DOHH2 (cell line): Measurements from ENCODE around the gene MAP6.

Experiments
- H3F3A ChIP-seq: fragments of 200-600 bp; sonication (generic), shearing (Covaris generic); 2 replicates; pipeline ENCODE4 v1.6.0; 2016; ENCODE audit warnings: antibody characterized with exemption, mild to moderate bottlenecking; ENCODE audit not compliant: control insufficient read depth, insufficient read depth
- H3K27ac ChIP-seq: fragments of 200-600 bp; sonication (generic); 2 replicates; pipeline ENCODE4 v1.5.1; 2014; ENCODE audit warnings: low read depth, mild to moderate bottlenecking, low read length, moderate library complexity
- H3K27me3 ChIP-seq: fragments of 200-600 bp; sonication (generic); 2 replicates; pipeline ENCODE4 v1.6.1; 2014; ENCODE audit warnings: mild to moderate bottlenecking, low read length, mixed read lengths; ENCODE audit not compliant: control insufficient read depth
- H3K36me3 ChIP-seq: fragments of 200-600 bp; sonication (generic); 2 replicates; pipeline ENCODE4 v1.6.1; 2014; ENCODE audit warnings: mild to moderate bottlenecking, low read length, moderate library complexity, mixed read lengths; ENCODE audit not compliant: control insufficient read depth
- H3K4me1 ChIP-seq: fragments of 200-600 bp; sonication (generic); 2 replicates; pipeline ENCODE4 v1.6.1; 2014; ENCODE audit warnings: mild to moderate bottlenecking, low read length, mixed read lengths; ENCODE audit not compliant: control insufficient read depth
- H3K4me2 ChIP-seq: fragments of 200-600 bp; sonication (generic); 2 replicates; pipeline ENCODE4 v1.6.0; 2014; ENCODE audit warnings: mild to moderate bottlenecking, low read length, moderate library complexity
- H3K4me3 ChIP-seq: fragments of 200-600 bp; sonication (generic); 2 replicates; pipeline ENCODE4 v1.5.1; 2014; ENCODE audit warnings: mild to moderate bottlenecking, low read length, mixed read lengths
- H3K79me2 ChIP-seq: fragments of 200-600 bp; sonication (generic); 2 replicates; pipeline ENCODE4 v1.6.1; 2014; ENCODE audit warnings: mild to moderate bottlenecking, low read length, mixed read lengths; ENCODE audit not compliant: control insufficient read depth
- H3K9me2 ChIP-seq: fragments of 200-600 bp; sonication (generic); replicated peaks from 2 replicates; pipeline ENCODE4 v1.6.1; 2014; ENCODE audit warnings: mild to moderate bottlenecking, low read length, mixed read lengths; ENCODE audit not compliant: control insufficient read depth
- H3K9me3 ChIP-seq: fragments of 200-600 bp; sonication (generic); 2 replicates; pipeline ENCODE4 v1.6.1; 2014; ENCODE audit warnings: antibody characterized with exemption, low read length, mixed read lengths; ENCODE audit not compliant: control insufficient read depth, insufficient read depth
- H4K20me1 ChIP-seq: fragments of 200-600 bp; sonication (generic); 2 replicates; pipeline ENCODE4 v1.6.0; 2014; ENCODE audit warnings: low read depth, mild to moderate bottlenecking, antibody characterized with exemption, low read length, moderate library complexity; ENCODE audit not compliant: control insufficient read depth, insufficient read depth
- CTCF ChIP-seq: fragments of 200-600 bp; sonication (generic); IDR thresholded peaks from one replicate; pipeline ENCODE4 v1.5.1; 2014; ENCODE audit warnings: antibody characterized with exemption, mild to moderate bottlenecking, low read depth, low read length; ENCODE audit not compliant: poor library complexity, severe bottlenecking
- EZH2phosphoT487 ChIP-seq: fragments of 200-600 bp; sonication (generic); IDR thresholded peaks from 2 replicates; pipeline ENCODE4 v1.6.1; 2017; ENCODE audit warnings: borderline replicate concordance, mild to moderate bottlenecking, antibody characterized with exemption, low read length, moderate library complexity, mixed read lengths

MAP6 gene

GRCh38 chr11:75568616-75569219 lies 100.1 kb downstream of the MAP6 start:
- Histone ChIP-seq H3K27ac (no peak overlapping the region), H3K36me3 (no peaks in the 10 kb centered on the region), H4K20me1 (no peaks in the 10 kb centered on the region), H3K9me3 (no peaks in the 10 kb centered on the region), H3K27me3 (no peaks in the 10 kb centered on the region), H3K9me2 (no peaks in the 10 kb centered on the region), H3K4me2 (no peak overlapping the region), H3K79me2 (no peaks in the 10 kb centered on the region), H3F3A (no peaks in the 10 kb centered on the region), H3K4me3 (no peak overlapping the region), H3K4me1 (no peaks in the 10 kb centered on the region)
- TF ChIP-seq EZH2phosphoT487 = no peak
- TF ChIP-seq CTCF = no peak

GRCh38 chr11:75567971-75568370 lies 100.9 kb downstream of the MAP6 start:
- Histone ChIP-seq H3K4me2 (no peak overlapping the region), H3K79me2 (no peaks in the 10 kb centered on the region), H3K9me2 (no peaks in the 10 kb centered on the region), H4K20me1 (no peaks in the 10 kb centered on the region), H3K27me3 (peaks cover 1% of the 10 kb centered on the region; the same call in 1 of the 2 replicates), H3F3A (no peaks in the 10 kb centered on the region), H3K4me1 (peaks cover 2% of the 10 kb centered on the region), H3K27ac (no peak overlapping the region), H3K36me3 (no peaks in the 10 kb centered on the region), H3K9me3 (no peaks in the 10 kb centered on the region), H3K4me3 (no peak overlapping the region)
- no peak for TF ChIP-seq EZH2phosphoT487
- no peak for TF ChIP-seq CTCF

- Histone ChIP-seq H3K27ac (no peak overlapping the region), H3K36me3 (no peaks in the 10 kb centered on the region), H3K4me3 (no peak overlapping the region), H3K4me1 (peaks cover 11% of the 10 kb centered on the region), H3K4me2 (no peak overlapping the region), H3F3A (no peaks in the 10 kb centered on the region), H3K79me2 (no peaks in the 10 kb centered on the region), H4K20me1 (no peaks in the 10 kb centered on the region), H3K27me3 (peaks cover 13% of the 10 kb centered on the region), H3K9me2 (no peaks in the 10 kb centered on the region), H3K9me3 (no peaks in the 10 kb centered on the region)
- TF ChIP-seq CTCF (no peak), EZH2phosphoT487 (no peak)
Measured at GRCh38 chr11:75566763-75567279, 102.0 kb downstream of the MAP6 start.
